Cardiac muscle cell (in vitro differentiated cells and primary cell): ENCODE results near the gene EHD4. TPM values are rescaled to one million over a fixed set of nuclear protein-coding genes. Genes with fewer than 3 reads are reported as not detected.
A peak's percentile ranks its signal among the peaks of the same experiment; 100 is the strongest.

ENCODE experiments used
- DNase-seq, 2 donors: peaks; one replicate each; pipeline versions ENCODE4 v3.0.0 to v3.0.0-alpha.2; 2010 to 2017; ENCODE audit warnings: low read depth in 1 of 2, low spot score in 1 of 2
- H3K27ac ChIP-seq: fragments of 200-600 bp; sonication (generic); 2 replicates; pipeline ENCODE4 v1.5.1; 2016
- H3K27me3 ChIP-seq: fragments of 200-600 bp; sonication (generic); 2 replicates; pipeline ENCODE4 v1.6.0; 2016; ENCODE audit warnings: control low read depth
- H3K36me3 ChIP-seq: fragments of 200-600 bp; sonication (generic); 2 replicates; pipeline ENCODE4 v1.5.1; 2016; ENCODE audit warnings: control low read depth
- H3K4me1 ChIP-seq: fragments of 200-600 bp; sonication (generic); 2 replicates; pipeline ENCODE4 v1.8.1; 2017; ENCODE audit warnings: low read depth, mild to moderate bottlenecking, mixed run types
- H3K4me3 ChIP-seq: fragments of 200-600 bp; sonication (generic); 2 replicates; pipeline ENCODE4 v1.5.1; 2016; ENCODE audit warnings: mild to moderate bottlenecking
- H3K9me3 ChIP-seq: fragments of 200-600 bp; sonication (generic); 2 replicates; pipeline ENCODE4 v1.5.1; 2017; ENCODE audit warnings: low read depth, mild to moderate bottlenecking, control low read depth
- CTCF ChIP-seq: IDR thresholded peaks from 2 replicates; pipeline ENCODE4 v1.5.1; 2012; ENCODE audit warnings: low read depth, mild to moderate bottlenecking, low read length
- polyA plus RNA-seq: library from polyadenylated mRNA; unstranded; fragments of >200 nt; fragmentation: Nextera tagmentation; extraction: Ambion mirVana; gene quantifications from 2 replicates; pipeline ENCODE4 v1.2.1, GENCODE V29; 2016
- total RNA-seq: library from RNA; depleted of rRNA; stranded (reverse); fragments of >200 nt; gene quantifications from 2 replicates; pipeline ENCODE4 v1.2.3, GENCODE V29; 2016

Gene EHD4
- total and polyA plus RNA-seq, 2 experiments from 2014 or later = 47.4 to 56.4 TPM

GRCh38 chr15:41985236-41986160 lies 13.1 kb upstream of the EHD4 start:
- H3K4me1 ChIP-seq = peaks cover 9% of the 10 kb centered on the region

DNA sequence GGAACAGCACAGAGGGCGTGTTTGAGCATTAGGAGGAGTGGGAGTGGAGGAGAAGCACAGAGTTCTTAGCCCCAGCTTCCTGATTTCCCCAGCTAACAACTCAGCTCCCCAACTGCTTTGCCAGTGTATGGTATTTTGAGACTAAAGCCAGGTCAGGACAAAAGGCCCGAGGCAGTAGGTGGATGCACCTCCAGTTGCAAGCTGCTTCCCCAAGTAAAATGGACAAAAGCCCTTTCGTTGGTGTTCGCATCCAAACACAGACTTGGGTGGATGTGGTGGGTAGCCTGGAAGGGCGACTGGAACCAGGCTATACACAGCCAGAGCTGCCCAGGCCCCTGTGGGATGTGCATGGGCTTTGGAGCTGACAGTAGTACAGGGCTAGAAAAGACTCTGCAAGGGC lies 12.3 kb upstream of the EHD4 start:
- Histone ChIP-seq H3K27ac (no peak overlapping the region), H3K4me1 (peaks cover 9% of the 10 kb centered on the region), H3K36me3 (no peaks in the 10 kb centered on the region), H3K27me3 (no peaks in the 10 kb centered on the region), H3K4me3 (no peak overlapping the region), H3K9me3 (no peaks in the 10 kb centered on the region)
- no peak for DNase-seq
- no peak for TF ChIP-seq CTCF

More at GRCh38 chr15:41985236-41986160, 13.1 kb upstream of the EHD4 start:
- DNase-seq = no peak
- no peak for TF ChIP-seq CTCF
- no peak overlapping the region for H3K4me3 ChIP-seq
- H3K27ac ChIP-seq = no peak overlapping the region
- no peaks in the 10 kb centered on the region for H3K9me3 ChIP-seq
- no peaks in the 10 kb centered on the region for H3K36me3 ChIP-seq
- no peaks in the 10 kb centered on the region for H3K27me3 ChIP-seq

DNA sequence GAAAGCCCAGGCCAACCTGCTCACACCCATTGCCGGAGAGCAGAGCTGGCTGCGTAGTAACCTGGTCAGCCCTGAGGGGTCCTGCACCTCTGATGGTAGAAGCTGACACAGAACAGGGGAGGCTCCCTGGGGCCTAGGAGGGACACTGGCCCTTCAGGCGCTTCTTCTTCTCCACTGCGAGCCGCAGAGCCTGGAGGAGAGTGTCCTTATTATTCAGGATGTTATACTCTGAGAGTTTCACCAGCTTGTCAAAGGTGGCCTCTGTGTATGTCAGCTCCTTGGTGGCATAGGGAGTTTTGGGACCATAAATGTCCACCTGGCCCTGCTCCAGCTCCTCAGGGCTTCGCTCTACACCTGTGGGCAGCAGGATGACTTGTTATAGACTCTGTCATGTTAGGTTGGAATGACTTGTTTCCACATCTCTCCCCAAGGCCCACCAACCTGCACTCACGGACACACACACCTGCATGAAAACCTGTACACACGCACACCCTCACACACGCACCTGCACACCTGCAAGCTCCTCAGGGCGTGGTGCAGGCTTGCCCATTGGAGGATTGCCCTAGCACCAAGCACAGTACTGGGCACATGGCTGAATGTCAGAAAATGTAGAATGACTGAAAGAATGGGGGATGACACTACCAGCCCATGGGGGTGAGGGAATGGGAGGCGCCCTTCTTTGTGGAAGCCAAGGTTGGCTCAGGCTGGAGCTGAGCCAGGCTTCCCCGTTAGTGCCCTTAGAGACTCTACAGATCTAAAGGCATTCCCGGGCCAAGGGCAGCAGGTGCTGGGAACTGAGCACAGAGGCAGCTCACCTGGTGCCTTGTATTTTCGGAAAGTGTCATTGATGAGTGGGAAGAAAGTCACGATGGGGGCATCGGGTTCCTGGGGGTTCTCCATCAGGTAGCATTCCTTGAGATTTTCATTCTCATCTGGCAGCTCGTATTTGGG lies 11.5 kb upstream of the EHD4 start:
- Histone ChIP-seq H3K9me3 (no peaks in the 10 kb centered on the region), H3K27ac (no peak overlapping the region), H3K27me3 (no peaks in the 10 kb centered on the region), H3K36me3 (no peaks in the 10 kb centered on the region), H3K4me1 (peaks cover 9% of the 10 kb centered on the region), H3K4me3 (no peak overlapping the region)
- no peak for TF ChIP-seq CTCF
- no peak for DNase-seq

DNA sequence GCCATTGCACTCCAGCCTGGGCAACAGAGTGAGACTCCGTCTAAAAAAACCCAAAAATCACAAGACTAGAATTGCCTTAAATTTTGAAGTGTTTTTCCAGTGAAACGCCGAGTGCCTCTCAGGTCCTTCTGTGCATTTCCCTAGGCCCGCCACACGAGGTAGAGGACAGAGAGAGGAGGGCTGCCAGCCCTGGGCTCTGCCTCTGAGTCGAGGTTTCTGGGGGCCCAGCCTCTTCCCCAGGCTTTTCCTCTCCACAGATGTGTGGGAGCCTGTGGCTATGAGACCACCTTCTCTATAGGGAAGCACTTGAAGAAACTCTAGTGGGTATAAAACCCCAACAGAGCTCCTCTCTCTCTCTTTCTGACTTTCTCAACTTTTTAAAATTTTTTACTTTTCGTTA lies 10.9 kb upstream of the EHD4 start:
- Histone ChIP-seq H3K4me3 (no peak overlapping the region), H3K36me3 (no peaks in the 10 kb centered on the region), H3K27ac (no peak overlapping the region), H3K27me3 (no peaks in the 10 kb centered on the region), H3K9me3 (no peaks in the 10 kb centered on the region), H3K4me1 (peaks cover 9% of the 10 kb centered on the region)
- TF ChIP-seq CTCF = no peak
- no peak for DNase-seq

- Histone ChIP-seq H3K4me3 (no peak overlapping the region), H3K27me3 (no peaks in the 10 kb centered on the region), H3K9me3 (no peaks in the 10 kb centered on the region), H3K27ac (peak overlapping the region; percentile 22), H3K36me3 (no peaks in the 10 kb centered on the region), H3K4me1 (peaks cover 9% of the 10 kb centered on the region)
- no peak for TF ChIP-seq CTCF
- DNase-seq = peak in 1 of 2 donors; percentile 71
These were observed 10.0 kb upstream of the EHD4 start for GRCh38 chr15:41982133-41982930.
